ENCODE data around the gene IGFBP4. TPM values are rescaled to one million over a fixed set of nuclear protein-coding genes. Genes with fewer than 3 reads are reported as not detected.

The IGFBP4 gene
- total and polyA plus RNA-seq, 2 of the 13 experiments (the other 11 are each of a cell fraction or from before 2014, with no cell fraction given), result 4.1 to 49.0 TPM

DNA sequence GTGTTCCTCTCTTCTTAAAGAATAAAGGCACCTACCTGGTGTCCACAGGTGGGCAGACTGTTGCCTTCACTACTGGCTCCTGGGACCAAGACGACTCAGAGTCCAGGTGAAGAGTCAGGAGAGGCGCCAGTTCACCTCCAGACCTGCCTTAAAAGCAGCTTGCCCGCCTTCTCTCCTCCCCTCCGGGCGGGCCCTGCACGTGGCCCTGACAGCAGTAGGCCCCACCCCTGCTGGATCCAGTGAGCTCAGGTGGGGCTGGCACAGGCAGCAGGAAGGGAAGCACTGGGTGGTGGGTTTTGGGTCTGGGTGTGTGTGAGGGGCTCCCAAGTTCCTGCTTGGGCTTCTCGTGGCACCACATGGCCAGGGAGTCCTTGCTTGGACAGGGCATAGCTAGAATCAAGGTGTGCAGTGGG, 58.3 kb downstream of the IGFBP4 start, which contains the start of gene TNS4 (continued):
- TF ChIP-seq, protein P1, sequence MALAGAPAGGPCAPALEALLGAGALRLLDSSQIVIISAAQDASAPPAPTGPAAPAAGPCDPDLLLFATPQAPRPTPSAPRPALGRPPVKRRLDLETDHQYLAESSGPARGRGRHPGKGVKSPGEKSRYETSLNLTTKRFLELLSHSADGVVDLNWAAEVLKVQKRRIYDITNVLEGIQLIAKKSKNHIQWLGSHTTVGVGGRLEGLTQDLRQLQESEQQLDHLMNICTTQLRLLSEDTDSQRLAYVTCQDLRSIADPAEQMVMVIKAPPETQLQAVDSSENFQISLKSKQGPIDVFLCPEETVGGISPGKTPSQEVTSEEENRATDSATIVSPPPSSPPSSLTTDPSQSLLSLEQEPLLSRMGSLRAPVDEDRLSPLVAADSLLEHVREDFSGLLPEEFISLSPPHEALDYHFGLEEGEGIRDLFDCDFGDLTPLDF (CRISPR knock-in tag; IDR thresholded peaks at IDR 0.05), result no peak
- TF ChIP-seq SIN3A (IDR thresholded peaks at IDR 0.05; ENCODE audit: borderline replicate concordance, low read depth, low read length), result no peak
- 0 out of 2 replicates have a peak, but pooled peaks have one; percentile 30 for TF ChIP-seq ZFP90 (CRISPR knock-in tag; IDR thresholded peaks at IDR 0.05; ENCODE audit: borderline replicate concordance)
- peak; percentile 44; the same call in 1 of the 2 replicates for TF ChIP-seq HNRNPL (IDR thresholded peaks at IDR 0.05; ENCODE audit: low read depth, low read length)
- TF ChIP-seq SAP130 (CRISPR knock-in tag; IDR thresholded peaks at IDR 0.05; ENCODE audit: low read depth), result peak; percentile 56
- TF ChIP-seq POLR2G (IDR thresholded peaks at IDR 0.05; ENCODE audit: low read depth, low read length), result 0 out of 2 replicates have a peak, but pooled peaks have one; percentile 38

DNA sequence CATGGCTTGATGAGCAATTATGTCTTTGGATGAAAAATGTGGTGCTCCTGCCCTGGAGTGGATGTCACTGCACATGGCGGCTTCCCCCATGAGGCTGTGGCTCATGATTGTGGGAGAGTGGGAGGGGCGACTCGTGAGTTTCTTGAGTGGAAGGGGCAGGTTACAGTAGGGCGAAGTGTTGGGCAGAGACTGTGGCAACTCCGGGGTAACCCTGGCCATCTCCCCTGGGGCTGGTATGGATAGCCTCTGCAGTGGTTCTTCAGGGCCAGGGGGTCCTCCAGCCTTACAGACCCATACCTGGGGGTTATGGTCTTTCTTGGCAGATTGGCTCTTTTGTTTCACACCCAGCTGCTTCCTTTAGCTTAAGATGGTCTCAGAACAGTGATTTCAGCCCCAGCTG, 59.5 kb downstream of the IGFBP4 start:
- DNase-seq (ENCODE audit: low spot score) (no peak), FAIRE-seq (no peak), ATAC-seq (no peak)
- 44% methylated on average over 5 of the region's 5 CpGs for WGBS (ENCODE audit: low lambda C conversion rate)
- no peak overlapping the region for H3K27ac ChIP-seq (ENCODE audit: extremely low read length, insufficient read depth, low read length)
- peaks cover 0 to 21% of the 10 kb centered on the region in 2 experiments; a peak in 4 of 5 replicates for H3K27me3 ChIP-seq (ENCODE audit: control insufficient read depth in 1 of 2, insufficient read depth in 2 of 2, low read length in 2 of 2)
- no peaks in the 10 kb centered on the region for H3K79me2 ChIP-seq (ENCODE audit: insufficient read depth, low read length)
- H3K4me2 ChIP-seq (ENCODE audit: low read depth, low read length), result no peak overlapping the region
- H4K20me1 ChIP-seq (ENCODE audit: insufficient read depth, low read length), result no peaks in the 10 kb centered on the region
- H3K4me1 ChIP-seq (ENCODE audit: insufficient read depth, low read length), result peaks cover 40% of the 10 kb centered on the region
- H3K36me3 ChIP-seq (replicated peaks in 1 of 2; ENCODE audit: control insufficient read depth in 1 of 2, insufficient read depth in 2 of 2, low read length in 2 of 2), result no peaks in the 10 kb centered on the region
- H3K9me3 ChIP-seq (ENCODE audit: low read length), result no peaks in the 10 kb centered on the region
- intact Hi-C loops (cut with micrococcal nuclease; ENCODE audit: unreplicated experiment), result no loop called here
- TF ChIP-seq, protein P2, sequence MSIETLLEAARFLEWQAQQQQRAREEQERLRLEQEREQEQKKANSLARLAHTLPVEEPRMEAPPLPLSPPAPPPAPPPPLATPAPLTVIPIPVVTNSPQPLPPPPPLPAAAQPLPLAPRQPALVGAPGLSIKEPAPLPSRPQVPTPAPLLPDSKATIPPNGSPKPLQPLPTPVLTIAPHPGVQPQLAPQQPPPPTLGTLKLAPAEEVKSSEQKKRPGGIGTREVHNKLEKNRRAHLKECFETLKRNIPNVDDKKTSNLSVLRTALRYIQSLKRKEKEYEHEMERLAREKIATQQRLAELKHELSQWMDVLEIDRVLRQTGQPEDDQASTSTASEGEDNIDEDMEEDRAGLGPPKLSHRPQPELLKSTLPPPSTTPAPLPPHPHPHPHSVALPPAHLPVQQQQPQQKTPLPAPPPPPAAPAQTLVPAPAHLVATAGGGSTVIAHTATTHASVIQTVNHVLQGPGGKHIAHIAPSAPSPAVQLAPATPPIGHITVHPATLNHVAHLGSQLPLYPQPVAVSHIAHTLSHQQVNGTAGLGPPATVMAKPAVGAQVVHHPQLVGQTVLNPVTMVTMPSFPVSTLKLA (IDR thresholded peaks at IDR 0.05), result peak; percentile 25; the same call in 1 of the 2 replicates
- TF ChIP-seq, protein P3, sequence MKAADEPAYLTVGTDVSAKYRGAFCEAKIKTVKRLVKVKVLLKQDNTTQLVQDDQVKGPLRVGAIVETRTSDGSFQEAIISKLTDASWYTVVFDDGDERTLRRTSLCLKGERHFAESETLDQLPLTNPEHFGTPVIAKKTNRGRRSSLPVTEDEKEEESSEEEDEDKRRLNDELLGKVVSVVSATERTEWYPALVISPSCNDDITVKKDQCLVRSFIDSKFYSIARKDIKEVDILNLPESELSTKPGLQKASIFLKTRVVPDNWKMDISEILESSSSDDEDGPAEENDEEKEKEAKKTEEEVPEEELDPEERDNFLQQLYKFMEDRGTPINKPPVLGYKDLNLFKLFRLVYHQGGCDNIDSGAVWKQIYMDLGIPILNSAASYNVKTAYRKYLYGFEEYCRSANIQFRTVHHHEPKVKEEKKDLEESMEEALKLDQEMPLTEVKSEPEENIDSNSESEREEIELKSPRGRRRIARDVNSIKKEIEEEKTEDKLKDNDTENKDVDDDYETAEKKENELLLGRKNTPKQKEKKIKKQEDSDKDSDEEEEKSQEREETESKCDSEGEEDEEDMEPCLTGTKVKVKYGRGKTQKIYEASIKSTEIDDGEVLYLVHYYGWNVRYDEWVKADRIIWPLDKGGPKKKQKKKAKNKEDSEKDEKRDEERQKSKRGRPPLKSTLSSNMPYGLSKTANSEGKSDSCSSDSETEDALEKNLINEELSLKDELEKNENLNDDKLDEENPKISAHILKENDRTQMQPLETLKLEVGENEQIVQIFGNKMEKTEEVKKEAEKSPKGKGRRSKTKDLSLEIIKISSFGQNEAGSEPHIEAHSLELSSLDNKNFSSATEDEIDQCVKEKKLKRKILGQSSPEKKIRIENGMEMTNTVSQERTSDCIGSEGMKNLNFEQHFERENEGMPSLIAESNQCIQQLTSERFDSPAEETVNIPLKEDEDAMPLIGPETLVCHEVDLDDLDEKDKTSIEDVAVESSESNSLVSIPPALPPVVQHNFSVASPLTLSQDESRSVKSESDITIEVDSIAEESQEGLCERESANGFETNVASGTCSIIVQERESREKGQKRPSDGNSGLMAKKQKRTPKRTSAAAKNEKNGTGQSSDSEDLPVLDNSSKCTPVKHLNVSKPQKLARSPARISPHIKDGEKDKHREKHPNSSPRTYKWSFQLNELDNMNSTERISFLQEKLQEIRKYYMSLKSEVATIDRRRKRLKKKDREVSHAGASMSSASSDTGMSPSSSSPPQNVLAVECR (CRISPR knock-in tag; IDR thresholded peaks at IDR 0.05; ENCODE audit: borderline replicate concordance), result no peak
- ChIA-PET CTCF (ENCODE audit: low intra/inter-chr PET ratio, low total read pairs) (no interaction called here), POLR2A (no interaction called here)
- no TSS peak for BruUV-seq (replicated peaks)
- in situ Hi-C loops (cut with HindIII; ENCODE audit: extremely low pct_ligation_motif_present, low pct_unique_long_range_greater_than_20kb), result no loop called here
- H2AFZ ChIP-seq (ENCODE audit: low read length), result no peak overlapping the region
- H3K9ac ChIP-seq (ENCODE audit: insufficient read depth, low read depth, low read length), result no peak overlapping the region
- no peak overlapping the region for H3K4me3 ChIP-seq (replicated peaks in 1 of 3; ENCODE audit: insufficient read depth in 1 of 3, low read depth in 2 of 3, low read length in 3 of 3)

Data from HepG2 (cell line).